GM18868 (cell line): Measurements from ENCODE around the gene REEP3.
A peak's percentile ranks its signal among the peaks of the same experiment; 100 is the strongest.
"Not testable (repeated sequence)": the region's sequence is repeated elsewhere in the genome, so short reads cannot be mapped to it uniquely, and the experiment has no call there.

ENCODE experiments used
- ATAC-seq: cut with Tn5 transposase; IDR thresholded peaks from one replicate; pipeline ENCODE4 v1.9.1; 2021; ENCODE audit warnings: mild to moderate bottlenecking, moderate library complexity; ENCODE audit not compliant: unreplicated experiment

Gene REEP3

DNA sequence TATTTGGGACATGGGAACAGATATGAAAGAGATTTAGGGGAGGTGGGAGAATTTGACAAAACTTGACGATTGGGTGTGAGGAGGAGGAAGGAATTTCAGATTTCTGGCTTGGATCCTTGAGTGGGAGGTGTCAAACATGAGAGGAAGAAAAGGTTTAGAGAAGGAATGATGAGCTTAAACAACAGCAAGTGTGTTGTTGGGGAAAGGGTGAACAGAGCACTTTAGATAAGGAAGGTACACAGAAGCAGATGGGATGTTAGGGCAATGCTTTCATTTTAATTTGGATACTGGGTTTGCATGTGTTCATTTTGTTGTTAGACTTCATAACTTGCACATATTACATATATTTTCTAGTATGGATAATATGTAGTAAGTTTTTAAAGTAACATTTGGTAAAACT, 23.2 kb downstream of the REEP3 start:
- no peak for ATAC-seq

DNA sequence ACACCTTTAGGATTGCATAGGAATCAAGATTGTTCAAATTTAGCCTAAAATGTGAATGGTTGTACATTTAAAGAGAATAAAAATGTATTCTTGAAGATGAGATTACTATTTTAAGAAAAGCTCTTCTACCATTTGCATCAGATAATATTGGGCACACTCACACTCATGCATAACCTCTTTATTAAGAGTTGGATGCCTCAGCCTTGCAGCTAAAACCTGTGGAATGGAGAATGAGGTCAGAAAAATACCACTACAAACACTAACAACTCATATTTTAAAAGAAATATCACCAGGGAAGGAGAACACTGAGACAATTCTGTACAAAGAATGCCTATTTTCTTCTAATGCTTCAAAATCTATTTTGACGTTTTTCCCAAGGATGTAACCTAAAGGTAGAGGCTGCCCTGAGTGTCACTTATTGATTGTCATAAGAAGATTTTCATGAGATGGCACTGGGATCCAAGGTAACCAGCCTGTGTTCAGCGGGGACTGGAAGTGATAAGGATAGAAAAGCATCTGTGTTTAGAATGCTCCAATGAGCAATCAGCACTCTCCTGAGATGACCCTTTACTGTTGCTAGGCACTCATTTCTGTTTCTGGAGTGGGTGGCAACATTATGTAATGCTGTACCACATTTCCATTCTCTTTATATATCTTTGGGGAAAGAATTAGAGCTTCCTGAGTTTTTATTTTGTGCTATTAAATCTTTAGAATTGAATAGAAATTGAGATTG, 26.6 kb downstream of the REEP3 start:
- ATAC-seq, result no peak

DNA sequence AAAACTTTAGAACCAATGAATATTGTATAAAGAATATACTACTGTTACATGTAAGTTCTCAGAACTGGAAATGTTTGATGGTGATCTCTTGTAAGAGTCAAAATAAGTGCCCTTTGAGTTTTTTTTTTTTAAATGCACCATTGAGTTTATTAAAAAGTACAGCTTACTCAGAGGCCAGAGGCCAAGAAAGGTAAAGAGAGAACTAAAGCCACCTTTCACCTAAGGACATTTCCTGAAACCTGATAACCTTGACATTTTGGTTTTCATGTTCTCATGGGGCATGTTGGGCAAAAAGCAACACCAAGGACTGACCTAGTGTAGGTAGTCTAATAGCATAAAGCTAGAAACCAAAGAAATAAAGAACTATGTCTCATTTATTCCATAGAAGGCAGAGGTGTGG, 27.7 kb downstream of the REEP3 start:
- ATAC-seq, result no peak

GRCh38 chr10:63549810-63550209, 28.6 kb downstream of the REEP3 start:
- ATAC-seq, result no peak

DNA sequence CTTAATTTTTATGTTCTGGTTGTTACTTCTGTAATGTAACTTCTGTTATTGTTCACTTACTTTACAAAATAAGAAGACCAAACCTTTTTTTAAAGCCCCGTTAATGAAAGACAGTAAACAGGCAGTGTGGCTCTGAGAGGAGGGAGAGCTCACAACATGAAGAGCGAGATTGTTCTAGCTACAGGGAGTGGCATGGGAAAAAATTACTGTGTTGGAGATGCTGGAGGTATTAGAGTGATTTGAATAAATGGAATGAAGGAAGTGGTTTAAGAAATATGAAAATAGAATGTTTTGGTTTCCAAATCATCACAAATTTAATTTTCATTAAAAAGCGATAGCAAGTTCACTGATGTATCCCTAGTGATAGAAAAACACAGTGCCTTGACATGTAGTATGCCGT, 31.8 kb downstream of the REEP3 start:
- no peak for ATAC-seq

GRCh38 chr10:63553473-63553872, 32.3 kb downstream of the REEP3 start:
- no peak for ATAC-seq

GRCh38 chr10:63554657-63555056, 33.5 kb downstream of the REEP3 start:
- peak; percentile 87 for ATAC-seq

- no peak for ATAC-seq
These were observed 34.1 kb downstream of the REEP3 start for GRCh38 chr10:63555330-63555729.

DNA sequence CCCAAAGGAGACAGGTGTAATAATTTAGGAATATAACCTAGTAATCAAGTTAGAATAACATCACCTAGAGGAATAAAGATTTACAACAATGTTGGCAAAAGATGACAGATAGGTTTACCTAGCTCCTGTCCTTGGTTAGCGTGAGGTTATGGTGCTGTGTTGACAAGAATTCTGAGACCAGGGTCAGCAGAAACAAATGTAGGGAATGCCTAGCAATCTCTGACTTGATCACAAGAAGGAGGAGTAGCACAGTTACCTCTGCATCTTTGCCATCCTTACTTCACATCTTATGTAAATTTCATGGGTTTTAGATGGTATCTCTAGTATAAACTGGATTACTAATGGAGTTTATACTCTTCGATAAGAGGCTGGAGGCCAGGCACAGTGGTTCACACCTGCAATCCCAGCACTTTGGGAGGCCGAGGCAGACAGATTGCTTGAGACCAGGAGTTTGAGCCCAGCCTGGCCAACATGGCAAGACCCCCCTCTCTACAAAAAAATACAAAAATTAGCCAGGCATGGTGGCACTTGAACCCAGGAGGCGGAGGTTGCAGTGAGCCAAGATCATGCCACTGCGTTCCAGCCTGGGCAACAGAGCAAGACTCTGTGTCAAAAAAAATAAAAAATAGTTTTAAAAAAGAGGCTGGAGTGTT, 37.1 kb downstream of the REEP3 start:
- ATAC-seq, result no peak

DNA sequence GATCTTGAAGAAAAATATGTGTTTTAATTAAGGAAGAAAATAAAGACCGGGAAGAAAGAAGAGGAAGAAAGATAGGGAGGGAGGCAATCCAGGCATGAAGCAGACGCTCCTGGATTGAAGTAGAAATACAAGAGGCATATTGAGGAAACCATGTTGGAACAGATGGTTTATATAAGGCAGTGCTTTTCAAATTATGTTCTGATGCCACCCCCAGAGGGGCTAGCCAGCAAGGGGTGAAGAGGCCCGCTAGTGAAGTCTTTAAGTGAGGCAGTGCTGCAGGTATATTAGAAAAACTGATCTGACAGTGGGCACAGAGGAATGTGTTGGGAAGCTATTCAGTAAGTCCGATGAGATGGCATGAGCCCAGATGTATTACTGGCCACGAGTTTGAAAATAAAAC, 40.1 kb downstream of the REEP3 start:
- no peak for ATAC-seq

DNA sequence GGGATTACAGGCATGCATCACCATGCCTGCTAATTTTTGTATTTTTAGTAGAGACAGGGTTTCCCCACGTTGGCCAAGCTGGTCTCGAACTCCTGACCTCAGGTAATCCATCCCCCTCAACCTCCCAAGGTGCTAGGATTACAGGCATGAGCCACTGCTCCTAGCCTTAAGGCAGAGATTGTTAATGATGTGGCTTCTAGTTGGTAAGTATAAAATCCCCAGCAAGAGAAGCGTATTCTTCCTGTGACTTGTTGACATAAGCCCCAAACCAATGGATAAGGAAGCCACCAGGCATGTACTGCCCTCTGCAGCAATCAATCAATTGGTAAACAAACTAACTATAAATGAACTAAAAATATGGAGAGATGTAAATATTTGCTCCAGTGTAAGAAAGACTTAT, 41.2 kb downstream of the REEP3 start:
- ATAC-seq, result no peak

DNA sequence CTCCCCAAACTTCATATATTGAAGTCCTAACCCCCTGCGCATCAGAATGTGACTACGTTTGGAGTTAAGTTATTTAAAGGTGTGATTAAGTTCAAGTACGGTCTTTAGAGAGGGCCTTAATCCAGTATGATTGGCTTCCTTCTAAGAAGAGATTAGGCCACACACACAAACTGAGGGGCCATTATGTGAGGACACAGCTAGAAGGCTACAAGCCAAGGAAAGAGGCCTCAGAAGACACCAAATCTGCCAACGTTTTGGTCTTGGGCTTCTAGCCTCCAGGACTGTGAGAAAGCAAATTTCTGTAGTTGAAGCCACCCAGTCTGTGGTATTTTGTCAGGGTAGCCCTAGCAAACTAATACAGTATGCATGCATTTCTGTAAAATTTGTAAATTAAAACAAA, 41.7 kb downstream of the REEP3 start:
- no peak for ATAC-seq

GRCh38 chr10:63563623-63564022, 42.4 kb downstream of the REEP3 start:
- no peak for ATAC-seq

DNA sequence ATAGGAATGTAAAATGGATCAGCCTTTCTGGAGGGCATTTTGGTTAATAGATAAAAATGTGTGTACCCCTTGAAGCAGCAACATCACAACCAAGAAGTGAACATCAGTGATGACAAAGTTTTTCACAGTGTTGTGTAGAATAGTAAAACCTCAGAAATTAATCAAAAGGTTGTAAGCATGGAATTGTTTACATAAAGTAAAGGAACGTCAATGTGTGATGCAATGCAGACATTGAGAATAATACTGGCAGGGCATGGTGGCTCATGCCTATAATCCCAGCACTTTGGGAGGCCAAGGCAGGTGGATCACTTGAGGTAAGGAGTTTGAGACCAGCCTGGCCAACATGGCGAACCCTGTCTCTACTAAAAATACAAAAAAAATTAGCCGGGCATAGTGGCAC, 43.5 kb downstream of the REEP3 start:
- not testable (repeated sequence) for ATAC-seq

DNA sequence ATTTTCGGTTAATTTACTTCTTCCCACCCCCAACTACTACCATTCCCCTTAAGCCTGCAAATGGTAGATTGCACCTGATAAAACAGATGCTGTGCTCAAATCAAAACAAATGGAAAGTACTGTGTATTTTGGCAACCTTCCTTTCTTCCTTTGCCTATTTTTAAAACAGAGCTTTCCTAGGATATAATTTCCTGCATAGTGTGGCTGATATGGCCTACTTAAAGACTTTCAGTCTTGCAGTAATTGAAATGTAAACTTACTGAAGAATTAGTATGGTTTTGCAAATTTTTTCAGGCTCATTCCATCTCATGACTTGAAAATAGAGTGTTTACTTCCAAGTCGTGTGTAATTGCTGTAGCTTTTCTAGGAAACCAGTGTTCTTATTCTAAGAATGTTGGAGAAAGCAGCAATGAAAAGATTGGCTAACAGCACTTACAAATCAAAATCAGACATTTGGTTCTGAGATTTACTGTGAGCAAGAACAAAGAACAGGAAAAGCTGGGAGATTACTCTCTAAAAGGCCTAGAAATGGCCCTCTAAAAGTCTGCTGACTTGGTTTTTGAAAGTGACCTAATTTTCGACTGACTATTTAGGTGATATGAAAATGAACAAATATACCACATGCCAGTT, 52.0 kb downstream of the REEP3 start:
- ATAC-seq, result peak; percentile 64

DNA sequence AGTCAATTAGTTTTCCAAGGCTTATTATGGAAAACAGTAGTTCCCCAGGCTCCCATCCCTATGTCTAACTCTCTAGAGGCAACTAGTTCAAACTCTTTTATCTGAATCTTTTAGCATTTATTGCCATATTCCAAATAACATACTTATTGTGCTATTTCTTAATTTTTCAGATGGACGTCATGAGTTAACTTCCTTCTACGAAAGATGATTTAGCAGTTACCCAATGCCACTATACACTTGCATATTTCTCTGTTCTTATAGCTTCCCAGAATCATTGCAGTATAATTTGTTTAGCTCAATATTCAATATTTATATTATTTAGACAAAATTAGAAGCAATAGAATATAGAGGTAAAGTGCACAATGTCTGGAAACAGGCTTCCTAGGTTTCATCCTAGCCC, 52.8 kb downstream of the REEP3 start:
- ATAC-seq, result no peak

DNA sequence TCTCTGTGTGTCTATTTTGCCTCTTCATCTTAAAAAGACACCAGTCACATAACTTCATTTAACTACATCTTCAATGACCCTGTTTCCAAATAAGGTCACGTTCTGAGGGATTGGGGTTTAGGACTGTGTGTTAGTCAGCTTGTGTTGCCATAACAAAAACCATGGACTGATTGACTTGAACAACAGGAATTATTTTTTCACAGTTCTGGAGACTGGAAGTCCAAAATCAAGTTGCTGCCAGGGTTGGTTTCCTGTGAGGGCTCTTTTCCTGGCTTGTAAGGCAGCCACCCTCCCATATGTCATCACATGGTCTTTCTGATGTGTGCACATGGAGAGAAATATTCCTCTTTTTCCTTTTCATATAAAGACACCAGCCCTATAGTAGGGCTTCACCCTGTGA, 55.3 kb downstream of the REEP3 start:
- no peak for ATAC-seq

DNA sequence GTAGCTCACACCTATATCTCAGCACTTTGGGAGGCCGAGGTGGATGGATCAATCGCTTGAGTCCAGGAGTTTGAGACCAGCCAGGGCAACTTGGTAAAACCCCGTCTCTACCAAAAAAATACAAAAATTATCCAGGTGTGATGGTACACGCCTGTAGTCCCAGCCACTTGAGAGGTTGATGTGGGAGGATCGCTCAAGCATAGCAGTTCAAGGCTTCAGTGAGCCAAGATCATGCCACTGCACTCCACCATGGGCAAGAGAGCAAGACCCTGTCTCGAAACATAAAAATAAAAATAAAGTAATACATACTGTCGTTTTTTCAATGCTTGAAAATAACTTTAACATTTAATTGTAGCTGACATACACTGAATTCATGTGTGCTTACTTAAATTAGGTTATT, 57.3 kb downstream of the REEP3 start:
- no peak for ATAC-seq

- ATAC-seq, result no peak
These were observed 58.3 kb downstream of the REEP3 start for GRCh38 chr10:63579371-63580014.

DNA sequence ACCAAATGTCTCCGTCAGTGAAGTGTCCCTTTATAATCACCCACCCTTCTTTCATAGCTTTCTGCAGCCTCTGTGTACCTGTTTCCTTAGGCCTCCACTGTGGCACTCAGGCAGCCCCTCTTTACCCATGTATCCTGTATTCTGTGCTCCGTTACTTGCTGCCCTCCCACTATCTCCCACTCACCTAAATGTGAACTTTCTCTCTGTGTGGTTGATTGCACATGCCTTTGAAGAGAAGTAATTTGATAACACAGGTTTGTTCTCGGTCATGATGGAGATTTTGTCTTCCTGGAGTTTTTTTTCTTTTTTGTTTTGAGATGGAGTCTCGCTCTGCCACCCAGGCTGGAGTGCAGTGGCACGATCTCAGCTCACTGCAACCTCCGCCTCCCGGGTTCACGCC, 61.5 kb downstream of the REEP3 start:
- ATAC-seq, result no peak

DNA sequence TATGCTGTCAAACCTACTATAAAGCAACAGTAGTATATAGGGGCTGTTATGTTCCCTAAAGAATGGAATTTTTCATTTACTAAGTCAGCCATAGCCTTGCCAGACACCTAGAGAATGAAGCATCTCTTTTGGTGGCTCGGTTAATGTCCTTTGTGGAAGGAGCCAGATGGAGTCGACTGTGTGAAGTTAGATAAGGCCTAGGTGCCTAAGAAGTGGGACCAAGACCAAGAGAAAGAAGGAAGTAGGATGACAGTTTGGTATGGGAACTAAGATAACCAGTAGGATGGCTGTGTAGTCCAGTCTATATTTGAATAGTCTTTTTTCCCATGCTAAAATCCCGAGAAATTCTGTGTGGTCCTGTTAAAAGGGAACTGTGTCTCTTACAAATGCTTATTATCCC, 62.2 kb downstream of the REEP3 start:
- no peak for ATAC-seq
